ENCODE data around the gene ATXN1.

The ATXN1 gene

GRCh38 chr6:16778521-16778920, 17.3 kb upstream of the ATXN1 start:
- Histone ChIP-seq H3K4me2 (no peak overlapping the region), H3K4me1 (ENCODE audit: low read depth, poor library complexity, severe bottlenecking) (no peaks in the 10 kb centered on the region), H4K20me1 (ENCODE audit: insufficient read depth) (no peaks in the 10 kb centered on the region), H3K36me3 (ENCODE audit: insufficient read depth) (no peaks in the 10 kb centered on the region), H3K4me3 (IDR thresholded peaks at IDR 0.05; ENCODE audit: insufficient read depth, low read depth, low read length) (no peak overlapping the region), H3K79me2 (ENCODE audit: insufficient read depth, low read depth) (no peaks in the 10 kb centered on the region), H3K27ac (no peak overlapping the region), H3K27me3 (ENCODE audit: insufficient read depth, low read depth) (no peaks in the 10 kb centered on the region), H3K9ac (no peak overlapping the region), H2AFZ (ENCODE audit: low read depth) (no peak overlapping the region)
- no peak for TF ChIP-seq CTCF (conservative IDR thresholded peaks at IDR 0.05; ENCODE audit: low read depth, low read length)

- H3K27ac ChIP-seq: no peak overlapping the region
- H4K20me1 ChIP-seq (ENCODE audit: insufficient read depth): no peaks in the 10 kb centered on the region
- H3K4me1 ChIP-seq (ENCODE audit: low read depth, poor library complexity, severe bottlenecking): no peaks in the 10 kb centered on the region
- no peak overlapping the region for H3K4me2 ChIP-seq
- no peaks in the 10 kb centered on the region for H3K79me2 ChIP-seq (ENCODE audit: insufficient read depth, low read depth)
- no peak overlapping the region for H2AFZ ChIP-seq (ENCODE audit: low read depth)
- no peaks in the 10 kb centered on the region for H3K27me3 ChIP-seq (ENCODE audit: insufficient read depth, low read depth)
- no peak overlapping the region for H3K9ac ChIP-seq
- H3K4me3 ChIP-seq (IDR thresholded peaks at IDR 0.05; ENCODE audit: insufficient read depth, low read depth, low read length): no peak overlapping the region
- H3K36me3 ChIP-seq (ENCODE audit: insufficient read depth): no peaks in the 10 kb centered on the region
- no peak for TF ChIP-seq CTCF (conservative IDR thresholded peaks at IDR 0.05; ENCODE audit: low read depth, low read length)
Measured at GRCh38 chr6:16777794-16778193, 16.5 kb upstream of the ATXN1 start.

GRCh38 chr6:16776394-16777017, 15.2 kb upstream of the ATXN1 start:
- Histone ChIP-seq H3K36me3 (ENCODE audit: insufficient read depth) (no peaks in the 10 kb centered on the region), H3K9ac (no peak overlapping the region), H3K27ac (no peak overlapping the region), H3K4me3 (IDR thresholded peaks at IDR 0.05; ENCODE audit: insufficient read depth, low read depth, low read length) (no peak overlapping the region), H3K4me1 (ENCODE audit: low read depth, poor library complexity, severe bottlenecking) (no peaks in the 10 kb centered on the region), H3K4me2 (no peak overlapping the region), H3K79me2 (ENCODE audit: insufficient read depth, low read depth) (no peaks in the 10 kb centered on the region), H2AFZ (ENCODE audit: low read depth) (no peak overlapping the region), H4K20me1 (ENCODE audit: insufficient read depth) (no peaks in the 10 kb centered on the region), H3K27me3 (ENCODE audit: insufficient read depth, low read depth) (no peaks in the 10 kb centered on the region)
- TF ChIP-seq CTCF (conservative IDR thresholded peaks at IDR 0.05; ENCODE audit: low read depth, low read length): no peak

GRCh38 chr6:16774437-16774836, 13.2 kb upstream of the ATXN1 start:
- Histone ChIP-seq H3K9ac (no peak overlapping the region), H3K27me3 (ENCODE audit: insufficient read depth, low read depth) (no peaks in the 10 kb centered on the region)

More at GRCh38 chr6:16774437-16774836, 13.2 kb upstream of the ATXN1 start:
- Histone ChIP-seq H3K36me3 (ENCODE audit: insufficient read depth) (no peaks in the 10 kb centered on the region), H3K79me2 (ENCODE audit: insufficient read depth, low read depth) (no peaks in the 10 kb centered on the region), H3K27ac (no peak overlapping the region), H3K4me1 (ENCODE audit: low read depth, poor library complexity, severe bottlenecking) (peaks cover 10% of the 10 kb centered on the region), H3K4me3 (IDR thresholded peaks at IDR 0.05; ENCODE audit: insufficient read depth, low read depth, low read length) (no peak overlapping the region), H2AFZ (ENCODE audit: low read depth) (no peak overlapping the region), H4K20me1 (ENCODE audit: insufficient read depth) (no peaks in the 10 kb centered on the region), H3K4me2 (no peak overlapping the region)
- no peak for TF ChIP-seq CTCF (conservative IDR thresholded peaks at IDR 0.05; ENCODE audit: low read depth, low read length)

Data from KMS-11 (cell line).